K562 (cell line): Measurements from ENCODE around the gene OVOL2. TPM values are rescaled to one million over a fixed set of nuclear protein-coding genes. Genes with fewer than 3 reads are reported as not detected.

Experiments used
- ATAC-seq: fragments of 200-7000 bp; cut with Tn5 transposase; 3 replicates; pipeline ENCODE4 v1.9.1; 2020; ENCODE audit warnings: moderate library complexity
- BruUV-seq: library from RNA; stranded (reverse); fragments of 400-500 nt; replicated peaks from 2 replicates; lab custom pipeline; 2021; lab: Mats Ljungman, UMichigan
- CTCF ChIA-PET: fragments of 300-600 bp; formaldehyde crosslinking; extraction: SDS; loops from one replicate; lab custom pipeline; 2021; ENCODE audit warnings: low intra/inter-chr PET ratio; lab: Yijun Ruan, JAX
- POLR2A ChIA-PET: fragments of 300-600, 350-650 bp; sonication (Branson Sonifier 250); formaldehyde crosslinking; extraction: SDS; loops from one replicate; lab custom pipeline; 2021; ENCODE audit warnings: antibody characterized with exemption, inconsistent platforms; lab: Yijun Ruan, JAX
- DNase-seq, 4 experiments: peaks; one replicate each; pipeline versions ENCODE4 v3.0.0 to v3.0.0-alpha.2; 2011 to 2018; ENCODE audit warnings: low spot score in 3 of 4, mixed read lengths in 3 of 4; ENCODE audit errors: extremely low read depth in 1 of 4
- FAIRE-seq: peaks from 2 replicates; lab custom pipeline; 2011; peaks lifted over from hg19 to GRCh38; lab: Jason Lieb, UNC
- H2AFZ ChIP-seq: 2 replicates; pipeline ENCODE4 v1.6.0; 2011; ENCODE audit warnings: low read depth, low read length, control low read depth, inconsistent platforms
- H3K27ac ChIP-seq: fragments of 200-600 bp; 3 replicates; pipeline ENCODE4 v1.8.0; 2011; ENCODE audit warnings: low read depth, mild to moderate bottlenecking, control low read depth, inconsistent platforms, low read length, moderate library complexity, mixed read lengths; ENCODE audit errors: extremely low read depth
- H3K27me3 ChIP-seq, 2 experiments: fragments of 300-600 bp in 1 of 2; 2 replicates in 1 of 2; 3 replicates in 1 of 2; pipeline versions ENCODE4 v1.6.0 to v1.8.0; 2011; ENCODE audit warnings: inconsistent platforms in 2 of 2, low read length in 2 of 2, mild to moderate bottlenecking in 1 of 2, mixed read lengths in 1 of 2, moderate library complexity in 1 of 2; ENCODE audit not compliant: control insufficient read depth in 2 of 2, insufficient read depth in 2 of 2
- H3K36me3 ChIP-seq: fragments of 300-600 bp; 3 replicates; pipeline ENCODE4 v1.8.0; 2011; ENCODE audit warnings: mild to moderate bottlenecking, low read length, inconsistent platforms; ENCODE audit not compliant: control insufficient read depth, insufficient read depth
- H3K4me1 ChIP-seq, 2 experiments: fragments of 200-600 bp in 1 of 2; replicated peaks in 1 of 2; 2 replicates in 1 of 2; 3 replicates in 1 of 2; pipeline versions ENCODE4 v1.5.1 to v1.8.0; 2011; ENCODE audit warnings: inconsistent platforms in 2 of 2, low read length in 2 of 2, mild to moderate bottlenecking in 1 of 2, mixed read lengths in 1 of 2, moderate library complexity in 1 of 2; ENCODE audit not compliant: control insufficient read depth in 2 of 2, insufficient read depth in 2 of 2
- H3K4me2 ChIP-seq: 2 replicates; pipeline ENCODE4 v1.6.1; 2011; ENCODE audit warnings: low read length, control low read depth, inconsistent platforms, mixed read lengths; ENCODE audit not compliant: insufficient read depth
- H3K4me3 ChIP-seq: fragments of 200-600 bp; sonication (generic), shearing (Covaris generic); 2 replicates; pipeline ENCODE4 v1.5.1; 2016; ENCODE audit warnings: control low read depth, inconsistent platforms
- H3K79me2 ChIP-seq: fragments of 200-600 bp; 3 replicates; pipeline ENCODE4 v1.8.0; 2011; ENCODE audit warnings: low read length, inconsistent platforms; ENCODE audit not compliant: control insufficient read depth, insufficient read depth
- H3K9ac ChIP-seq, 2 experiments: 2 replicates each; pipeline versions ENCODE4 v1.6.0 to v1.6.1; 2011; ENCODE audit warnings: low read depth in 2 of 2, low read length in 2 of 2, control low read depth in 1 of 2, inconsistent platforms in 1 of 2, mild to moderate bottlenecking in 1 of 2, mixed read lengths in 1 of 2; ENCODE audit not compliant: insufficient read depth in 1 of 2
- H3K9me1 ChIP-seq: one replicate; pipeline ENCODE4 v1.6.0; 2011; ENCODE audit warnings: inconsistent platforms, mild to moderate bottlenecking, low read length, moderate library complexity; ENCODE audit not compliant: control insufficient read depth, insufficient read depth
- H3K9me3 ChIP-seq: replicated peaks from 2 replicates; pipeline ENCODE4 v1.5.1; 2011; ENCODE audit warnings: low read depth, low read length, inconsistent platforms; ENCODE audit not compliant: control insufficient read depth, insufficient read depth
- H4K20me1 ChIP-seq: replicated peaks from 2 replicates; pipeline ENCODE4 v1.6.1; 2011; ENCODE audit warnings: low read length, inconsistent platforms, mixed read lengths; ENCODE audit not compliant: control insufficient read depth, insufficient read depth
- CBX5 ChIP-seq: IDR thresholded peaks from 2 replicates; pipeline ENCODE4 v1.6.1; 2014; ENCODE audit warnings: low read depth, borderline replicate concordance
- DDX20 ChIP-seq: fragments of 450-650 bp; IDR thresholded peaks from 2 replicates; pipeline ENCODE4 v1.6.1; 2016; ENCODE audit warnings: missing genetic modification characterization, low read depth, mild to moderate bottlenecking, missing compliant biosample characterization, moderate library complexity
- ETV6 ChIP-seq, 3 experiments: fragments of 150-350 bp in 1 of 3; sonication (generic) in 1 of 3; formaldehyde crosslinking in 1 of 3; IDR thresholded peaks; 2 replicates each; pipeline versions ENCODE4 v1.6.1 to v1.8.0; 2014 to 2022; ENCODE audit warnings: borderline replicate concordance in 2 of 3, low read depth in 2 of 3, antibody characterized with exemption in 1 of 3, low read length in 1 of 3, mild to moderate bottlenecking in 1 of 3, missing genetic modification reagents in 1 of 3
- GABPA ChIP-seq: fragments of 200-800 bp; sonication (Bioruptor generic); conservative IDR thresholded peaks from 2 replicates; pipeline ENCODE4 v1.6.1; 2016; ENCODE audit warnings: low read depth, missing genetic modification characterization, missing compliant biosample characterization
- GTF2E2 ChIP-seq: fragments of 200-800 bp; sonication (Bioruptor generic); IDR thresholded peaks from 2 replicates; pipeline ENCODE4 v1.6.1; 2016; ENCODE audit warnings: missing genetic modification characterization, missing compliant biosample characterization
- KAT8 ChIP-seq: fragments of 450-650 bp; IDR thresholded peaks from 2 replicates; pipeline ENCODE4 v1.6.1; 2016; ENCODE audit warnings: low read depth, mild to moderate bottlenecking
- KLF16 ChIP-seq: IDR thresholded peaks from 2 replicates; pipeline ENCODE4 v1.6.1; 2016; ENCODE audit warnings: antibody characterized with exemption
- POLR2AphosphoS5 ChIP-seq: IDR thresholded peaks from 2 replicates; pipeline ENCODE4 v1.6.1; 2011; ENCODE audit warnings: mild to moderate bottlenecking, low read depth, low read length, moderate library complexity; ENCODE audit not compliant: control insufficient read depth, insufficient read depth
- SRF ChIP-seq, 2 experiments: fragments of 250-450, 450-650 bp in 1 of 2; sonication (Bioruptor Pico) in 1 of 2; sonication (generic) in 1 of 2; formaldehyde crosslinking; IDR thresholded peaks; 2 replicates each; pipeline versions ENCODE4 v1.5.0 to v1.5.1; 2020 to 2022; ENCODE audit warnings: mild to moderate bottlenecking in 1 of 2, missing genetic modification reagents in 1 of 2
- WGBS: fragments of 100-300 bp; shearing (Covaris generic); methylation state at CpG from one replicate; pipeline ENCODE4 v1.1.6; 2016; ENCODE audit warnings: low coverage, mixed read lengths; ENCODE audit not compliant: insufficient coverage; ENCODE audit errors: missing lambda C conversion rate; 5-methylcytosine and 5-hydroxymethylcytosine counted together
- in situ Hi-C: fragments of 300-500 bp; cut with MboI; formaldehyde crosslinking; loops from 4 replicates; pipeline ENCODE4 v1.15.0; 2018; ENCODE audit warnings: inconsistent platforms, mixed read lengths
- intact Hi-C: fragments of 100-400 bp; cut with micrococcal nuclease; formaldehyde crosslinking; loops from 2 replicates; pipeline ENCODE4 v1.14.2; 2022
- polyA plus RNA-seq, 8 experiments: library from polyadenylated mRNA; depleted of rRNA in 4 of 8; stranded (reverse) in 5 of 8; unstranded in 3 of 8; fragments of >200 nt; fragmentation: Nextera tagmentation in 2 of 8; fragmentation: Illumina TruSeq in 1 of 8; extraction: Ambion mirVana in 2 of 8; extraction: Trizol in 1 of 8; gene quantifications; 2 replicates each; pipeline versions ENCODE4 v1.2.1 to v1.2.3, GENCODE V29; 2011 to 2014; ENCODE audit warnings: inconsistent platforms in 1 of 8, missing spikeins in 1 of 8
- total RNA-seq, 7 experiments: library from RNA; depleted of rRNA in 6 of 7; stranded (reverse); fragments of >200 nt in 6 of 7; fragmentation: Illumina TruSeq in 2 of 7; extraction: Trizol in 2 of 7; gene quantifications; 2 replicates each; pipeline versions ENCODE4 v1.2.1 to v1.2.3, GENCODE V29; 2011 to 2021; ENCODE audit warnings: low replicate concordance in 1 of 7
- TF ChIP-seq, protein P1 (sequence below): fragments of 450-650 bp; formaldehyde crosslinking; IDR thresholded peaks from 2 replicates; pipeline ENCODE4 v1.4.0; 2022; ENCODE audit warnings: missing genetic modification characterization
- TF ChIP-seq, protein P2 (sequence below): fragments of 450-650 bp; formaldehyde crosslinking; IDR thresholded peaks from 2 replicates; pipeline ENCODE4 v1.4.0; 2020; ENCODE audit warnings: mild to moderate bottlenecking, mixed read lengths

The OVOL2 gene
- total and polyA plus RNA-seq, 9 of the 15 experiments (the other 6 are each of a cell fraction or from before 2014, with no cell fraction given), result not detected

- FAIRE-seq, result no peak
- CTCF ChIA-PET, result no interaction called here
- H3K27ac ChIP-seq, result no peak overlapping the region
- no peaks in the 10 kb centered on the region for H3K79me2 ChIP-seq
- H3K9me1 ChIP-seq, result no peaks in the 10 kb centered on the region
- no peak overlapping the region for H3K4me2 ChIP-seq
- H3K9me3 ChIP-seq, result no peaks in the 10 kb centered on the region
- H2AFZ ChIP-seq, result no peak overlapping the region
- H3K4me3 ChIP-seq, result no peak overlapping the region
- in situ Hi-C loops, result no loop called here
- ATAC-seq, result no peak
- TF ChIP-seq GTF2E2 (tag) (no peak), GABPA (tag) (no peak)
- H3K4me1 ChIP-seq, result peaks cover 0 to 9% of the 10 kb centered on the region in 2 experiments; a peak in 2 of 5 replicates
- no TSS peak for BruUV-seq
- peaks cover 2 to 7% of the 10 kb centered on the region in 2 experiments; a peak in 3 of 5 replicates for H3K27me3 ChIP-seq
- DNase-seq, result no peak
- 6% methylated on average over 5 of the region's 5 CpGs for WGBS
- intact Hi-C loops, result no loop called here
- no peaks in the 10 kb centered on the region for H4K20me1 ChIP-seq
- H3K9ac ChIP-seq, result no peak overlapping the region
- H3K36me3 ChIP-seq, result no peaks in the 10 kb centered on the region
- POLR2A ChIA-PET, result interaction anchor here (0.6 to 1.6 kb wide), 3 partner anchors 13 to 454 kb away, joined by 3 to 5 read pairs (median 4); no protein-coding TSS in a partner anchor
Observed at GRCh38 chr20:18003897-18004296, 53.8 kb downstream of the OVOL2 start.

DNA sequence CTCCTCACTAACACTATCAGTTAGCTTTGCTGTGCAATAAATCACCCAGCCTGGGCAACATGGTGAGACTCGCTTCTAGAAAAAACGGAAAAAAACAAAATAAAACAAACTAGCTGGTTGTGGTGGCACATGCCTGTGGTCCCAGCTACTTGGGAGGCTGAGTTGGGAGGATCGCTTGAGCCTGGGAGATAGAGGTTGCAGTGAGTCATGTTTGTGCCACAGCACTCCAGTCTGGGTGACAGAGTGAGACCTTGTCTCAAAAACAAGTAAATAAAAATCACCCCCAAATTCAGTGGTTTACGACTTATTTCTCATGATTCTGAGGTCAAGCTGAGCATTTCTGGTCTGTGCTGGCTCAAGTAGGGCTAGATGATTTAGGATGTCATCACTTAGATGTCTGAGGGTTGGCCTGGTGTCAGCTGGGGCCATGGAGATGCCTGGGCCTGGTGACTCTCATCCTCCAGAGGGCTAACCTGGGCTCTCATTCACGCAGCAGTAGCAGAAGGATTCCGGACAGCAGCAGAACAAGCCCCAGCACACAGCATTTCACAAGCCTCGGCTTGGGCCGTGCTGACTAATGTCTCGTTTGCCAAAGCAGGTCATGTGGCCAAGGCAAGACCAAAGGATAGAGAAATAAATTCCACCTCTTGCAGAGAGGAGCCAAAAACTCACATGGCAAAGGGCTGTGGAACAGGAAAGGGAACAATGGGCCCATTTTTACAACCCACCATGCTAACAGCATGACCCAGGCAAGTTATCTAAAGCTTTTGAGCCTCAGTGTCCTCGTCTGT is 56.4 kb downstream of the OVOL2 start:
- BruUV-seq, result no TSS peak
- CTCF ChIA-PET, result no interaction called here
- Histone ChIP-seq H2AFZ (no peak overlapping the region), H3K4me2 (no peak overlapping the region), H3K79me2 (no peaks in the 10 kb centered on the region), H3K36me3 (no peaks in the 10 kb centered on the region), H4K20me1 (no peaks in the 10 kb centered on the region), H3K4me1 (no peaks in the 10 kb centered on the region; a peak in 1 of 5 replicates), H3K27ac (no peak overlapping the region), H3K9me1 (no peaks in the 10 kb centered on the region), H3K4me3 (no peak overlapping the region), H3K27me3 (peaks cover 6 to 7% of the 10 kb centered on the region in 2 experiments; a peak in 3 of 5 replicates), H3K9ac (no peak overlapping the region), H3K9me3 (no peaks in the 10 kb centered on the region)
- WGBS, result 22% methylated on average over 5 of the region's 10 CpGs
- no peak for FAIRE-seq
- in situ Hi-C loops, result no loop called here
- ATAC-seq, result peak; percentile 35; the same call in 2 of the 3 replicates
- intact Hi-C loops, result no loop called here
- POLR2A ChIA-PET, result no interaction called here
- no peak for DNase-seq
- TF ChIP-seq DDX20 (no peak), SRF (CRISPR knock-in tag; IDR thresholded peaks at IDR 0.05) (no peak), KLF16 (no peak), KAT8 (no peak), POLR2AphosphoS5 (no peak), CBX5 (no peak), ETV6 (IDR thresholded peaks at IDR 0.05; ENCODE audit: borderline replicate concordance in 1 of 2, low read depth in 2 of 2, low read length in 1 of 2) (no peak), ETV6 (CRISPR knock-in tag; IDR thresholded peaks at IDR 0.05; ENCODE audit: borderline replicate concordance) (no peak)
- TF ChIP-seq, protein P1, sequence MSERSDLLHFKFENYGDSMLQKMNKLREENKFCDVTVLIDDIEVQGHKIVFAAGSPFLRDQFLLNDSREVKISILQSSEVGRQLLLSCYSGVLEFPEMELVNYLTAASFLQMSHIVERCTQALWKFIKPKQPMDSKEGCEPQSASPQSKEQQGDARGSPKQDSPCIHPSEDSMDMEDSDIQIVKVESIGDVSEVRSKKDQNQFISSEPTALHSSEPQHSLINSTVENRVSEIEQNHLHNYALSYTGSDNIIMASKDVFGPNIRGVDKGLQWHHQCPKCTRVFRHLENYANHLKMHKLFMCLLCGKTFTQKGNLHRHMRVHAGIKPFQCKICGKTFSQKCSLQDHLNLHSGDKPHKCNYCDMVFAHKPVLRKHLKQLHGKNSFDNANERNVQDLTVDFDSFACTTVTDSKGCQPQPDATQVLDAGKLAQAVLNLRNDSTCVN (CRISPR knock-in tag), result no peak
- TF ChIP-seq, protein P2, sequence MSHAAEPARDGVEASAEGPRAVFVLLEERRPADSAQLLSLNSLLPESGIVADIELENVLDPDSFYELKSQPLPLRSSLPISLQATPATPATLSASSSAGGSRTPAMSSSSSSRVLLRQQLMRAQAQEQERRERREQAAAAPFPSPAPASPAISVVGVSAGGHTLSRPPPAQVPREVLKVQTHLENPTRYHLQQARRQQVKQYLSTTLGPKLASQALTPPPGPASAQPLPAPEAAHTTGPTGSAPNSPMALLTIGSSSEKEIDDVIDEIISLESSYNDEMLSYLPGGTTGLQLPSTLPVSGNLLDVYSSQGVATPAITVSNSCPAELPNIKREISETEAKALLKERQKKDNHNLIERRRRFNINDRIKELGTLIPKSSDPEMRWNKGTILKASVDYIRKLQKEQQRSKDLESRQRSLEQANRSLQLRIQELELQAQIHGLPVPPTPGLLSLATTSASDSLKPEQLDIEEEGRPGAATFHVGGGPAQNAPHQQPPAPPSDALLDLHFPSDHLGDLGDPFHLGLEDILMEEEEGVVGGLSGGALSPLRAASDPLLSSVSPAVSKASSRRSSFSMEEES, result no peak
